Measurements from ENCODE around the gene CALB2.

CALB2 gene

GRCh38 chr16:71350821-71351557 is 7.5 kb upstream of the CALB2 start:
- no peaks in the 10 kb centered on the region for H3K4me1 ChIP-seq (ENCODE audit: low read depth, poor library complexity, severe bottlenecking)
- no peaks in the 10 kb centered on the region for H3K27me3 ChIP-seq (ENCODE audit: insufficient read depth, low read depth)
- no peak overlapping the region for H2AFZ ChIP-seq (ENCODE audit: low read depth)
- no peak overlapping the region for H3K9ac ChIP-seq
- no peaks in the 10 kb centered on the region for H4K20me1 ChIP-seq (ENCODE audit: insufficient read depth)
- H3K4me3 ChIP-seq (IDR thresholded peaks at IDR 0.05; ENCODE audit: insufficient read depth, low read depth, low read length) = no peak overlapping the region
- H3K79me2 ChIP-seq (ENCODE audit: insufficient read depth, low read depth) = no peaks in the 10 kb centered on the region
- no peak overlapping the region for H3K4me2 ChIP-seq
- no peak for TF ChIP-seq CTCF (conservative IDR thresholded peaks at IDR 0.05; ENCODE audit: low read depth, low read length)
- no peaks in the 10 kb centered on the region for H3K36me3 ChIP-seq (ENCODE audit: insufficient read depth)
- no peak overlapping the region for H3K27ac ChIP-seq

- no peak overlapping the region for H3K9ac ChIP-seq
- no peaks in the 10 kb centered on the region for H3K36me3 ChIP-seq (ENCODE audit: insufficient read depth)
- no peaks in the 10 kb centered on the region for H3K4me1 ChIP-seq (ENCODE audit: low read depth, poor library complexity, severe bottlenecking)
- no peak for TF ChIP-seq CTCF (conservative IDR thresholded peaks at IDR 0.05; ENCODE audit: low read depth, low read length)
- H2AFZ ChIP-seq (ENCODE audit: low read depth) = no peak overlapping the region
- H3K4me2 ChIP-seq = no peak overlapping the region
- no peak overlapping the region for H3K4me3 ChIP-seq (IDR thresholded peaks at IDR 0.05; ENCODE audit: insufficient read depth, low read depth, low read length)
- no peaks in the 10 kb centered on the region for H3K27me3 ChIP-seq (ENCODE audit: insufficient read depth, low read depth)
- no peaks in the 10 kb centered on the region for H3K79me2 ChIP-seq (ENCODE audit: insufficient read depth, low read depth)
- H4K20me1 ChIP-seq (ENCODE audit: insufficient read depth) = no peaks in the 10 kb centered on the region
- no peak overlapping the region for H3K27ac ChIP-seq
Measured at GRCh38 chr16:71351558-71351901, 7.0 kb upstream of the CALB2 start.

GRCh38 chr16:71352466-71352865 is 6.1 kb upstream of the CALB2 start:
- H3K4me1 ChIP-seq (ENCODE audit: low read depth, poor library complexity, severe bottlenecking) = no peaks in the 10 kb centered on the region
- no peak overlapping the region for H3K9ac ChIP-seq
- no peak for TF ChIP-seq CTCF (conservative IDR thresholded peaks at IDR 0.05; ENCODE audit: low read depth, low read length)
- no peak overlapping the region for H3K27ac ChIP-seq
- no peaks in the 10 kb centered on the region for H3K36me3 ChIP-seq (ENCODE audit: insufficient read depth)
- H3K79me2 ChIP-seq (ENCODE audit: insufficient read depth, low read depth) = no peaks in the 10 kb centered on the region
- no peaks in the 10 kb centered on the region for H3K27me3 ChIP-seq (ENCODE audit: insufficient read depth, low read depth)
- H3K4me2 ChIP-seq = no peak overlapping the region
- H2AFZ ChIP-seq (ENCODE audit: low read depth) = no peak overlapping the region
- no peak overlapping the region for H3K4me3 ChIP-seq (IDR thresholded peaks at IDR 0.05; ENCODE audit: insufficient read depth, low read depth, low read length)
- no peaks in the 10 kb centered on the region for H4K20me1 ChIP-seq (ENCODE audit: insufficient read depth)

- Histone ChIP-seq H3K79me2 (ENCODE audit: insufficient read depth, low read depth) (no peaks in the 10 kb centered on the region), H3K27me3 (ENCODE audit: insufficient read depth, low read depth) (no peaks in the 10 kb centered on the region), H2AFZ (ENCODE audit: low read depth) (no peak overlapping the region), H3K9ac (no peak overlapping the region), H3K4me1 (ENCODE audit: low read depth, poor library complexity, severe bottlenecking) (no peaks in the 10 kb centered on the region), H3K4me2 (no peak overlapping the region), H3K4me3 (IDR thresholded peaks at IDR 0.05; ENCODE audit: insufficient read depth, low read depth, low read length) (no peak overlapping the region), H4K20me1 (ENCODE audit: insufficient read depth) (no peaks in the 10 kb centered on the region), H3K36me3 (ENCODE audit: insufficient read depth) (no peaks in the 10 kb centered on the region), H3K27ac (no peak overlapping the region)
- TF ChIP-seq CTCF (conservative IDR thresholded peaks at IDR 0.05; ENCODE audit: low read depth, low read length) = no peak
Measured at GRCh38 chr16:71352963-71353460, 5.5 kb upstream of the CALB2 start.
